Neuronal stem cell (in vitro differentiated cells): ENCODE measurements around the gene GPR149.
A peak's percentile ranks its signal among the peaks of the same experiment; 100 is the strongest.

Experiments
- DNase-seq: peaks from one replicate; pipeline ENCODE4 v3.0.0-alpha.2; 2013; ENCODE audit warnings: low spot score
- H2AFZ ChIP-seq: one replicate; pipeline ENCODE4 v1.6.1; 2013; ENCODE audit warnings: mild to moderate bottlenecking, low read length, inconsistent platforms
- H2AK5ac ChIP-seq: 2 replicates; pipeline ENCODE4 v1.6.1; 2013; ENCODE audit warnings: low read depth, mild to moderate bottlenecking, inconsistent platforms, low read length, moderate library complexity, mixed read lengths
- H2BK120ac ChIP-seq: 2 replicates; pipeline ENCODE4 v1.6.1; 2013; ENCODE audit warnings: low read depth, mild to moderate bottlenecking, inconsistent platforms, low read length, moderate library complexity, mixed read lengths
- H2BK12ac ChIP-seq: one replicate; pipeline ENCODE4 v1.6.1; 2013; ENCODE audit warnings: low read length, inconsistent platforms
- H2BK15ac ChIP-seq: 2 replicates; pipeline ENCODE4 v1.6.1; 2013; ENCODE audit warnings: mild to moderate bottlenecking, low read length, inconsistent platforms, mixed read lengths
- H2BK5ac ChIP-seq: one replicate; pipeline ENCODE4 v1.6.1; 2013; ENCODE audit warnings: inconsistent platforms, mild to moderate bottlenecking, low read length, moderate library complexity
- H3K14ac ChIP-seq: one replicate; pipeline ENCODE4 v1.6.1; 2013; ENCODE audit warnings: low read length, inconsistent platforms
- H3K18ac ChIP-seq: 2 replicates; pipeline ENCODE4 v1.6.1; 2013; ENCODE audit warnings: low read length, inconsistent platforms
- H3K23ac ChIP-seq: 2 replicates; pipeline ENCODE4 v1.6.1; 2013; ENCODE audit warnings: low read depth, mild to moderate bottlenecking, mixed read lengths, low read length, inconsistent platforms; ENCODE audit not compliant: poor library complexity
- H3K27ac ChIP-seq: replicated peaks from 3 replicates; pipeline ENCODE4 v1.5.1; 2013; ENCODE audit warnings: low read length, inconsistent platforms
- H3K27me3 ChIP-seq, 3 experiments: 2 replicates each; pipeline ENCODE4 v1.6.1; 2013; ENCODE audit warnings: low read length in 3 of 3, mild to moderate bottlenecking in 2 of 3, inconsistent platforms in 1 of 3, low read depth in 1 of 3, mixed read lengths in 1 of 3, moderate library complexity in 1 of 3; ENCODE audit not compliant: control insufficient read depth in 3 of 3, insufficient read depth in 3 of 3
- H3K36me3 ChIP-seq, 2 donors: replicated peaks in 1 of 2; 2 replicates each; pipeline ENCODE4 v1.6.1; 2013; ENCODE audit warnings: low read length in 2 of 2; ENCODE audit not compliant: control insufficient read depth in 2 of 2, insufficient read depth in 2 of 2
- H3K4ac ChIP-seq: 2 replicates; pipeline ENCODE4 v1.6.1; 2013; ENCODE audit warnings: inconsistent platforms, mild to moderate bottlenecking, low read length, moderate library complexity
- H3K4me1 ChIP-seq, 2 donors: 1 replicate in 1 of 2; 2 replicates in 1 of 2; pipeline ENCODE4 v1.6.1; 2013; ENCODE audit warnings: low read length in 2 of 2, low read depth in 1 of 2; ENCODE audit not compliant: control insufficient read depth in 2 of 2, insufficient read depth in 1 of 2
- H3K4me2 ChIP-seq: one replicate; pipeline ENCODE4 v1.6.1; 2013; ENCODE audit warnings: mild to moderate bottlenecking, low read length, inconsistent platforms; ENCODE audit not compliant: insufficient read depth, poor library complexity, severe bottlenecking
- H3K4me3 ChIP-seq, 2 donors: 2 replicates each; pipeline ENCODE4 v1.5.1; 2013; ENCODE audit warnings: low read length in 2 of 2, mild to moderate bottlenecking in 2 of 2, inconsistent platforms in 1 of 2, moderate library complexity in 1 of 2
- H3K79me1 ChIP-seq: one replicate; pipeline ENCODE4 v1.6.1; 2013; ENCODE audit warnings: low read depth, mild to moderate bottlenecking, inconsistent platforms, low read length, moderate library complexity
- H3K9ac ChIP-seq: one replicate; pipeline ENCODE4 v1.6.1; 2013; ENCODE audit warnings: mild to moderate bottlenecking, low read depth, low read length, inconsistent platforms; ENCODE audit not compliant: poor library complexity
- H3K9me3 ChIP-seq, 2 donors: replicated peaks in 1 of 2; 2 replicates each; pipeline versions ENCODE3 to v1.6.1; 2013; ENCODE audit warnings: low read length in 2 of 2, mild to moderate bottlenecking in 2 of 2, inconsistent platforms in 1 of 2, low read depth in 1 of 2, mixed read lengths in 1 of 2, moderate library complexity in 1 of 2; ENCODE audit not compliant: control insufficient read depth in 2 of 2, insufficient read depth in 1 of 2
- H4K8ac ChIP-seq: one replicate; pipeline ENCODE4 v1.6.1; 2013; ENCODE audit warnings: low read depth, mild to moderate bottlenecking, inconsistent platforms, low read length, moderate library complexity
- H4K91ac ChIP-seq: one replicate; pipeline ENCODE4 v1.6.1; 2013; ENCODE audit warnings: low read length, low read depth, mild to moderate bottlenecking, inconsistent platforms; ENCODE audit not compliant: poor library complexity
- WGBS, 2 donors: extraction: QIAGEN DNeasy Blood & Tissue Kit; methylation state at CpG; one replicate each; pipeline ENCODE4 v1.1.7; 2013; ENCODE audit warnings: missing lambda C conversion rate in 2 of 2, mixed read lengths in 1 of 2; ENCODE audit not compliant: insufficient read length in 2 of 2, insufficient replicate concordance in 1 of 2; ENCODE audit errors: extremely low coverage in 2 of 2; 5-methylcytosine and 5-hydroxymethylcytosine counted together

The GPR149 gene

DNA sequence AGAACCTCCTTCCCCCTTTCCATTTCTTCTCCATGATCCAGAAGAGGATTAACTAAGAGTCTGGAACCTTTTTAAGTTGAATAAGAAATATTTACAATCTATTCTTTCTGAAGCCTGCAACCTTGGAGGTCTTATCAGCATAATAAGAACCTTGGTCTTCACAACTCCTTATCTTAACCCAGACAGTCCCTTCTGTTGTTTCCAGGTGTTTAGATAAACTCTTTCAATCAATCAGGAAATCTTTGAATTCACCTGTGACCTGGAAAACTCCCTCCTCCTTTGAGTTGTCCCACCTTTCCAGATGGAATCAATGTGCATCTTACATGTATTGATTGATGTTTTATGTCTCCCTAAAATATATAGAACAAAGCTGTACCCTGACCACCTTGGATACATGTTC, 102.1 kb downstream of the GPR149 start:
- Histone ChIP-seq H3K79me1 (no peaks in the 10 kb centered on the region), H4K91ac (no peak overlapping the region), H3K4me3 (no peak overlapping the region), H2BK120ac (no peak overlapping the region), H4K8ac (no peak overlapping the region), H3K4me2 (no peak overlapping the region), H3K9me3 (no peaks in the 10 kb centered on the region), H3K27ac (no peak overlapping the region), H3K18ac (no peak overlapping the region), H2BK15ac (no peak overlapping the region), H2AFZ (no peak overlapping the region), H3K4me1 (no peaks in the 10 kb centered on the region), H3K14ac (no peak overlapping the region), H2BK5ac (no peak overlapping the region), H2BK12ac (no peak overlapping the region), H3K9ac (no peak overlapping the region), H3K36me3 (peaks cover 0 to under 1% of the 10 kb centered on the region in 2 donors), H3K27me3 (peaks cover 0 to 21% (median 0%) of the 10 kb centered on the region in 3 experiments), H3K4ac (no peak overlapping the region), H3K23ac (no peak overlapping the region), H2AK5ac (no peak overlapping the region)
- DNase-seq = no peak

DNA sequence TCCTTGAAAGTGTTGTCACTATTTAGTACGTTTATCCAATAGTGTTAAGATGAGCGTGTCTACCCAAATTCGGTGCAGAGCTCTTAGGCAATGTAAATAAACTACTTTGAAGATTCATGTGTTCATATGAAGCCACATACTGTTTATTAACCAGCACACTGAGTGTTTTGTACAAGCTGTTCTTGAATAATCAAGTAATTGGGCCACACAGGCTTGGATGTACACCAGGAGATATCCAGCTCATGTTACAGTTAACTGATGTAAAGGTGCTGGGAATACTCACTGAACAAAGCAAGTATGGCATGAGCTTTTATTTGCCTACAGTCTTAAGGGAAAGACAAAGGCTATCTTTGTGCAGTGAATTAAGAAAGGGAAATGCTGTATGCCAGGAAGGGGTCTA, 105.1 kb downstream of the GPR149 start:
- Histone ChIP-seq H3K9me3 (peaks cover 0 to 27% of the 10 kb centered on the region in 2 donors), H2BK12ac (no peak overlapping the region), H3K14ac (no peak overlapping the region), H2AFZ (peak overlapping the region; percentile 80), H3K4me2 (no peak overlapping the region), H2AK5ac (no peak overlapping the region), H3K4me1 (peaks cover 2 to 4% of the 10 kb centered on the region in 2 donors), H3K4me3 (peak overlapping the region in 1 of 2 donors; percentile 76), H3K18ac (no peak overlapping the region), H3K23ac (no peak overlapping the region), H4K8ac (no peak overlapping the region), H3K4ac (no peak overlapping the region), H3K27me3 (peaks cover 0 to 6% (median 0%) of the 10 kb centered on the region in 3 experiments), H3K27ac (no peak overlapping the region), H3K9ac (no peak overlapping the region), H3K36me3 (peaks cover 2 to 30% of the 10 kb centered on the region in 2 donors), H4K91ac (no peak overlapping the region), H2BK5ac (no peak overlapping the region), H2BK120ac (no peak overlapping the region), H3K79me1 (no peaks in the 10 kb centered on the region), H2BK15ac (no peak overlapping the region)
- no CpG with 5 or more reads among the region's 3 CpGs for WGBS, 2 donors
- DNase-seq = no peak

DNA sequence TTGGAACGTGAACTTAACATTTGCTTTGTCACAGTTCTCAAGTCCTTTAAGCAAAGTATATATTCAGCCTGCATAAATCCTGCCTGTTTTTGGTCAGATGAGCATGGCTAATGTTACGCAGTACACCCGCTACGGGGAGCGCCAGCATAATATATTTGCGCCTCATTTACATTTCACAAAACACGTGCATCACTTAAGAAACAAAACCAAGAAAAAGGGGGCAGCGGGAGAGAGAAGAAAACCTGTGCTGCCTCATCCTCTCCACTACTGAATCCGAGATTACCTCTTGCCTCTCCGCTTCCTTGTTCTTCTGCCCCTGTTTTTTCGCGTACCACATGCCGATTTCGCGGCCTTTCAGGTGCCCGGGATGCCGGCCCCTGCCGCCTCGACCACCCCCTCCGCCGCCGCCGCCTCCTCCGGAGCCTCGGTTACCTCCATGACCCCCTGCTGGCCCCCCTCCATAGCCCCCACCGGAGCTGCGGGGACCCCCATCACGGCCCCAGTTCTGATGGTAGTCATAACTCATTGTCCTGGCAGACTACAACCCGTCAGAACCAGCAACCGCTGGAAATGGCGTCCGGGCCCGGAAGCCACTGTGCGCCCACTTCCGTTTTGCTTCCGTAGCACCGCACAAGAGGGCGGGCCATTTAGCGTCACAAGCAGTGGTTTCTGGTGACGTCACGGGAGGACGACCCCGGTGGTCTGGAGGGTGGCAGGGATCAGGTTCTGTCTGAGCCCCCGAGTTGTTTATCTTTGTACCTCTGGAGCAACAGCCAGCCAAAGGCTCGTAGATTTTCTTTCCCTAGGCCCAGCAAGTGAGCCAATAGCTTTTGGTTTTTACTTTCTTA, 105.9 kb downstream of the GPR149 start, which contains the start of gene DHX36:
TSS of gene DHX36 (minus strand) at position 597 of the 848 bp plus-strand sequence. CDS start at position 526, 71 bp downstream.
- H2BK15ac ChIP-seq = no peak within 1 kb of the TSS
- H2BK5ac ChIP-seq = no peak within 1 kb of the TSS
- WGBS, 2 donors = no CpG with 5 or more reads among the region's 45 CpGs
- H2BK120ac ChIP-seq = no peak within 1 kb of the TSS
- H3K14ac ChIP-seq = no peak within 1 kb of the TSS
- peak within 1 kb of the TSS; percentile 75 for H3K9ac ChIP-seq
- no peak within 1 kb of the TSS for H2AK5ac ChIP-seq
- H3K4ac ChIP-seq = no peak within 1 kb of the TSS
- peaks cover 0 to 27% of the 10 kb centered on the region in 2 donors for H3K9me3 ChIP-seq
- peak within 1 kb of the TSS; percentile 79 for H3K18ac ChIP-seq
- peak within 1 kb of the TSS; percentile 80 for H2AFZ ChIP-seq
- H3K27ac ChIP-seq = no peak within 1 kb of the TSS
- H4K91ac ChIP-seq = no peak within 1 kb of the TSS
- no peaks in the 10 kb centered on the region for H3K79me1 ChIP-seq
- no peak within 1 kb of the TSS for H4K8ac ChIP-seq
- H3K4me1 ChIP-seq = peaks cover 2 to 8% of the 10 kb centered on the region in 2 donors
- peak within 1 kb of the TSS; percentile 76 to 94 for H3K4me3 ChIP-seq
- DNase-seq = peak; percentile 91
- peaks cover 2 to 38% of the 10 kb centered on the region in 2 donors for H3K36me3 ChIP-seq
- no peak within 1 kb of the TSS for H2BK12ac ChIP-seq
- peak within 1 kb of the TSS; percentile 69 for H3K23ac ChIP-seq
- peaks cover 0 to under 1% (median 0%) of the 10 kb centered on the region in 3 experiments for H3K27me3 ChIP-seq
- peak within 1 kb of the TSS; percentile 47 for H3K4me2 ChIP-seq

DNA sequence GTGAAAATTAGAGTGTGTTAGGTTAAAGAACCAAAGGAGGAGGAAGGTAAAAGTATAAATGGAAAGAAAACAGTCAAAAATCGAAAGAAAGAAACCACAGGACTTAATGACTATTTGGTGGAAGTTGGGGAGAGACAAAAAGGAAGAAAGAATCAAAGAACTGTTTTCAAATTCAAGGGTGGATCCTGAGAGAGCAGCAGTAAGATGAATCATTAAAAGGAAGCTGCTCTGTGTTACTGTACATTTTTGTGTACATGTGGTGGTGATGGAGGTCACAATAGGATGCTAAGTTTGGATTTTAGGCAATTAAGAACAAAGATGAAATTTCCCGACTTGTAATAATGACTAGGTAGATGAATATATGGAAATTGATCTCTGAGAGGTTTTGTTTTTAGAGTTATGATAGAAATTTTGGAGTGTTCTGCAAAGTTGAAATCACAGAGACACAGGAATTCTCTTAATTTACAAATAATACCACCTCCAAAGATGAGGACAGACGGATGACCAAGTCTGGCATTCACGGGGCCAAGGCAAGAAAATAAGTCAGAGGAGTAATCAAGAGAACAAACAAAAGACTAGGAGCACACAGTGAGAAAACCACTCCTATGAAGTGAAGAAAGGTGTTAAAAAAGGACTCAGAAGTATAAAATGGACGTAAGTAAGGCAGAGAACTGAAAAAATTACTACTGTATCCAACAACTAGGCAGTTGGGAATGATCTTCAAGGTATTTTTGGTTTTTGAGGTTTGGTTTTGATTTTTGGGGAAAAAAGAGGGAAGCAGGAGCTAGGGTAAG, 112.8 kb downstream of the GPR149 start:
- Histone ChIP-seq H3K4me2 (no peak overlapping the region), H3K18ac (no peak overlapping the region), H3K23ac (no peak overlapping the region), H2BK120ac (no peak overlapping the region), H3K27me3 (no peaks in the 10 kb centered on the region), H3K4ac (no peak overlapping the region), H2AFZ (no peak overlapping the region), H3K27ac (no peak overlapping the region), H3K14ac (no peak overlapping the region), H3K36me3 (peaks cover 6 to 99% of the 10 kb centered on the region in 2 donors), H4K8ac (no peak overlapping the region), H3K9me3 (peaks cover 0 to 23% of the 10 kb centered on the region in 2 donors), H2BK15ac (no peak overlapping the region), H3K4me1 (peaks cover 0 to 7% of the 10 kb centered on the region in 2 donors), H2BK12ac (no peak overlapping the region), H2AK5ac (no peak overlapping the region), H2BK5ac (no peak overlapping the region), H3K79me1 (no peaks in the 10 kb centered on the region), H3K4me3 (no peak overlapping the region), H4K91ac (no peak overlapping the region), H3K9ac (no peak overlapping the region)
- DNase-seq = no peak
- no CpG with 5 or more reads among the region's 5 CpGs for WGBS, 2 donors
